Testis (tissue), 3 donors: ENCODE results near the gene BBLN. TPM values are rescaled to one million over a fixed set of nuclear protein-coding genes. Genes with fewer than 3 reads are reported as not detected.

Experiments used
- DNase-seq: peaks from one replicate; pipeline ENCODE4 v3.0.0-alpha.2; 2019
- H3K27ac ChIP-seq, 2 donors: fragments of 200-600 bp; sonication (generic); one replicate each; pipeline ENCODE4 v1.5.1; 2019
- H3K27me3 ChIP-seq: fragments of 200-600 bp; sonication (generic); one replicate; pipeline ENCODE4 v1.5.1; 2019
- H3K36me3 ChIP-seq: fragments of 200-600 bp; sonication (generic); one replicate; pipeline ENCODE4 v1.5.1; 2017; ENCODE audit warnings: low read depth; ENCODE audit errors: missing control alignments
- H3K4me1 ChIP-seq: fragments of 200-600 bp; sonication (generic); one replicate; pipeline ENCODE4 v1.5.1; 2019
- H3K4me3 ChIP-seq, 2 donors: fragments of 200-600 bp; sonication (generic); one replicate each; pipeline ENCODE4 v1.5.1; 2017 to 2019
- H3K9me3 ChIP-seq: fragments of 200-600 bp; sonication (generic); one replicate; pipeline ENCODE4 v1.5.1; 2017
- POLR2A ChIP-seq: fragments of 450-650 bp; IDR thresholded peaks from one replicate; pipeline ENCODE4 v1.6.1; 2017; ENCODE audit warnings: antibody characterized with exemption, mild to moderate bottlenecking, moderate library complexity
- WGBS, 2 donors: methylation state at CpG; one replicate each; pipeline ENCODE4 v1.1.5; 2018; 5-methylcytosine and 5-hydroxymethylcytosine counted together
- intact Hi-C: fragments of 100-400 bp; cut with DNase I; formaldehyde crosslinking; loops from one replicate; pipeline ENCODE4 v1.15.1; 2023; ENCODE audit warnings: low total_unique reads
- polyA plus RNA-seq: library from polyadenylated mRNA; stranded (reverse); fragments of 350-450 nt; fragmentation: Illumina TruSeq; extraction: RNeasy Lipid Tissue Mini Kit (QIAGEN cat#74804); gene quantifications from one replicate; pipeline ENCODE4 v1.2.3, GENCODE V29; 2014; ENCODE audit warnings: low read depth, low replicate concordance; ENCODE audit not compliant: insufficient read depth
- total RNA-seq, 2 donors: library from RNA; depleted of rRNA; stranded (reverse); fragments of >200 nt; gene quantifications; one replicate each; pipeline ENCODE4 v1.2.3, GENCODE V29; 2016
- TF ChIP-seq, protein P1 (sequence below), 3 experiments: fragments of 450-650 bp in 2 of 3; fragments of 200-600 bp in 1 of 3; sonication (generic) in 1 of 3; IDR thresholded peaks; one replicate each; pipeline ENCODE4 v1.5.1; 2016 to 2019; ENCODE audit warnings: antibody characterized with exemption in 3 of 3, mild to moderate bottlenecking in 2 of 3, moderate library complexity in 1 of 3

The BBLN gene
- total and polyA plus RNA-seq, 3 donors from 2014 or later = 56.9 to 225 (median 219) TPM

DNA sequence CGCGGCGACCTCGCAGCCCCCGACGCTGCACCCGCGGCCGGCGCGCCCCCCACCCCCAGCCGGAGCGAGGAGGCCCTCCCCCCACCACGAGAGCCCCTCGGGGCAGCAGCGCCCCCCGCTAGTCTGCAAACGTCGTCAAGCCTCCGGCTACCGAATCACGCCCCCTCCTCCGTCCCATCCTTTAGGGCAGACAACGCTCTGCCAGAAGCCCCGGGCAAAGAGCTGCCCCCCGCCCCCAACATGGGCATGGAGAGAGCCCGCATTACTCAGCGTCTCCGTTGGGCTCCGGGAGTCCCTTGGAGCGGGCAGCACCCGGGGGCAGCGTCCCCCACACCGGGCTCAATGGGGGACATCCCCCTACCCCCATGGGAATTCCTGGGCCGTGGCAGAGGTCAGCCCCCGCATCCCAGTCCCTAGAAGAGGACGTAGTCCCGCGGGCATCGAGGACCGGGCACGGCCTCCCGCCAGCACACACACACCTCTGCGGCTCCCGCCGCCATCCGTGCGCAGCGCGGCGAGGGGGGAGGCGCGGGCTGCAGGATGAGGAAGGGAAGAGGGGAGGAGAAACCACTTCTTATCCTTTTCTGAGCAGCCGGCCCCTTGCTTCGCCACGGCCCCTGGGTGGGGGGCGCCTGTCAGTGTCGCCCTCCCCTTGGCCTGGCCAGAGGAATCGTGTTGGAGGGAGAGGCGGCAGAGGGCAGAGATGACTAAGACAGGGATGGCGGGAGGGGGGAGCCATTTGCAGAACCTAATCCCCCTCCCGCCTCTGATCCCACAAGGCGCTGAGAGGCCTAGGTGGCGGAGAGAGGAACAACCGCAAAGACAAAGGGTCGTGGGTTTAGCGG, 43.9 kb downstream of the BBLN start:
- Histone ChIP-seq H3K9me3 (no peaks in the 10 kb centered on the region), H3K4me3 (peak overlapping the region; percentile 53 to 57), H3K27ac (no peak overlapping the region), H3K4me1 (no peaks in the 10 kb centered on the region), H3K27me3 (no peaks in the 10 kb centered on the region), H3K36me3 (no peaks in the 10 kb centered on the region)
- intact Hi-C loops = no loop called here
- no peak for TF ChIP-seq POLR2A
- TF ChIP-seq, protein P1, sequence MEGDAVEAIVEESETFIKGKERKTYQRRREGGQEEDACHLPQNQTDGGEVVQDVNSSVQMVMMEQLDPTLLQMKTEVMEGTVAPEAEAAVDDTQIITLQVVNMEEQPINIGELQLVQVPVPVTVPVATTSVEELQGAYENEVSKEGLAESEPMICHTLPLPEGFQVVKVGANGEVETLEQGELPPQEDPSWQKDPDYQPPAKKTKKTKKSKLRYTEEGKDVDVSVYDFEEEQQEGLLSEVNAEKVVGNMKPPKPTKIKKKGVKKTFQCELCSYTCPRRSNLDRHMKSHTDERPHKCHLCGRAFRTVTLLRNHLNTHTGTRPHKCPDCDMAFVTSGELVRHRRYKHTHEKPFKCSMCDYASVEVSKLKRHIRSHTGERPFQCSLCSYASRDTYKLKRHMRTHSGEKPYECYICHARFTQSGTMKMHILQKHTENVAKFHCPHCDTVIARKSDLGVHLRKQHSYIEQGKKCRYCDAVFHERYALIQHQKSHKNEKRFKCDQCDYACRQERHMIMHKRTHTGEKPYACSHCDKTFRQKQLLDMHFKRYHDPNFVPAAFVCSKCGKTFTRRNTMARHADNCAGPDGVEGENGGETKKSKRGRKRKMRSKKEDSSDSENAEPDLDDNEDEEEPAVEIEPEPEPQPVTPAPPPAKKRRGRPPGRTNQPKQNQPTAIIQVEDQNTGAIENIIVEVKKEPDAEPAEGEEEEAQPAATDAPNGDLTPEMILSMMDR (IDR thresholded peaks at IDR 0.05) = no peak
- WGBS, 2 donors = 1 to 5% methylated on average over 14 to 47 of the region's 67 CpGs
- DNase-seq = no peak

DNA sequence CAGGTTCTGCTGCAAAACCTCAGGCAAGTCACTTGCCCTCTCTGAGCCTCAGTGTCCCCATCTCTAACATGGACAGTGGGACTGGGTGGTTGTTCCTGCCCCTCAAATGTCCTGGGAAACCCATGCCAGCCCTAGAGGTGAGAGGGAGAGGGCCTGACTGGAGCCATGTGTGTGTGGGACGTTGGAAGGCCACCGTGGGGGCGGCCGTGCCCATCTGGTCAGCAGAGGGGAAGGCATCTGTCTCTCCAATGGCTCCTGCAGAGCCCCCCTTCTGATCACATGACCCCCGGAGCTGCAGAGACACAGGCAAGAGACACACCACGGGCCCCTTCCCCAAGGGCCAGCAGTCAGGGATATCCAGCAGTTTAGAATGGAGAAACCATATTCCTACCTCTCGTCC, 44.8 kb downstream of the BBLN start:
- WGBS, 2 donors = 74 to 75% methylated on average over 5 to 6 of the region's 7 CpGs
- Histone ChIP-seq H3K4me1 (no peaks in the 10 kb centered on the region), H3K27ac (no peak overlapping the region), H3K4me3 (no peak overlapping the region), H3K9me3 (no peaks in the 10 kb centered on the region), H3K27me3 (no peaks in the 10 kb centered on the region), H3K36me3 (no peaks in the 10 kb centered on the region)
- DNase-seq = no peak
- intact Hi-C loops = no loop called here
- TF ChIP-seq POLR2A = no peak
- TF ChIP-seq, protein P1 (IDR thresholded peaks at IDR 0.05) = no peak

DNA sequence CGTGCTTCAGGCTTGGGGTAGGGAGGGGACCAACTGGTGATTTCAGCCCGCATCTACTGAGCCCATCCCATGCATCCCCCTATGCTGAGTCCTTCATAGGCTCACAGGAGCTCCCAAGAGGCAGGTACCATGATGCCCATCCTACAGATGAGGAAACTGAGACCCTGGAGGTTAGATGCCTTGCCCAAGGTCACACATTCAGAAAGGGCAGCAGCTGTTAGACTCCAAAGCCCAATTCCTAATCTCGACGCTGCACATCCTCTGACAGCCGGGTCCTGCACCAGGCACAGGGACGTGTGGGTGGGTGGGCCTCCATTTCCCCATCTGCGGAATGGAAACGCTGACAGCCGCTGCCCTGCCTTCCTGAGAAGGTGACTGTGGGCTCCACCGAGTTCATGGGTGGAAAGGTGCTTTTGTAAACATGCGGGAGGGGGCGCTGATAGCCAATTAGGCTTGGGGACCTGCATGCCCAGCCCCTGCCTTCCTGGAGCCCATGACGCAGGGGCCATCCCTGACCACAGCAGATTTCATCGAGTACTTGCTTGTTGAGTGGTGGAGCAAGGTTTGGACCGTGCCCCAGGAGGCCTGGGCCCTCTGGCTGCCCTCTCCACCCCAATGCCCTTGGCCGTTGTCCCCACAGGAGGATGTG, 45.4 kb downstream of the BBLN start:
- Histone ChIP-seq H3K4me1 (no peaks in the 10 kb centered on the region), H3K27ac (no peak overlapping the region), H3K27me3 (no peaks in the 10 kb centered on the region), H3K4me3 (no peak overlapping the region), H3K36me3 (no peaks in the 10 kb centered on the region), H3K9me3 (no peaks in the 10 kb centered on the region)
- no peak for DNase-seq
- WGBS, 2 donors = 73 to 85% methylated on average over 3 to 16 of the region's 16 CpGs
- intact Hi-C loops = no loop called here
- no peak for TF ChIP-seq POLR2A
- TF ChIP-seq, protein P1 (IDR thresholded peaks at IDR 0.05) = no peak

DNA sequence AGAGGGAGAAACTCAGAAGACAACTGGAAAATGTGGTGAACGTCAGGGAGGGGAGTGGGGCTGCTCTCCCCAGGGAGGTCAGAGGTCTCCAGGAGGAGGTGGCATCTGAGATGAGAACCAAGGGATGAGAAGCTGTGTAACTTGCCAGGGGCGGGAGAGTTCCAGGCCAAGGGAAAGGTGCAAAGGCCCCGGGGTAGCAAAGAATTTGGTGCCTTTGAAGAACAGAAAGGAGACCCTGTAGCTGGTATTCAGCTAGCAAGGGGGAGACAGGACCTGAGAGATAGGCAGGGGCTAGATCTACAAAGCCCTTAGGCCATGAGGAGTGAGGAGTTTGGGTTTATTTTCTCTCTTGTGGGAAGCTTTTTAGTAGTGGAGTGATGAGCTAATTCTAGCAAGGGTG, 46.4 kb downstream of the BBLN start:
- Histone ChIP-seq H3K4me1 (no peaks in the 10 kb centered on the region), H3K27ac (no peak overlapping the region), H3K9me3 (no peaks in the 10 kb centered on the region), H3K4me3 (no peak overlapping the region), H3K36me3 (no peaks in the 10 kb centered on the region), H3K27me3 (no peaks in the 10 kb centered on the region)
- WGBS, 2 donors = 81 to 91% methylated on average over 3 of the region's 3 CpGs
- no peak for DNase-seq
- TF ChIP-seq, protein P1 (IDR thresholded peaks at IDR 0.05) = no peak
- no peak for TF ChIP-seq POLR2A
- intact Hi-C loops = no loop called here
